Keratinocyte (primary cell): Measurements from ENCODE around the gene NANOG.

ENCODE experiments used
- CTCF ChIP-seq, 3 experiments: IDR thresholded peaks in 1 of 3; conservative IDR thresholded peaks in 1 of 3; optimal IDR thresholded peaks in 1 of 3; 2 replicates in 2 of 3; 3 replicates in 1 of 3; pipeline versions ENCODE3 to v1.5.1; 2011; ENCODE audit warnings: low read length in 3 of 3, mild to moderate bottlenecking in 3 of 3, moderate library complexity in 2 of 3, control low read depth in 1 of 3, inconsistent platforms in 1 of 3; ENCODE audit not compliant: insufficient read depth in 2 of 3; ENCODE audit errors: extremely low read depth in 1 of 3
- EZH2 ChIP-seq: IDR thresholded peaks from one replicate; pipeline ENCODE4 v1.6.1; 2012; ENCODE audit warnings: inconsistent platforms, mild to moderate bottlenecking, low read length, moderate library complexity

GRCh38 chr12:7750350-7750749 is 38.9 kb upstream of the NANOG start:
- TF ChIP-seq EZH2 (no peak), CTCF (optimal IDR thresholded peaks at IDR 0.05 in 1 of 3, IDR thresholded peaks at IDR 0.05 in 1 of 3, conservative IDR thresholded peaks at IDR 0.05 in 1 of 3; ENCODE audit: extremely low read depth in 1 of 3, insufficient read depth in 2 of 3, low read length in 3 of 3) (no peak)
